ENCODE data around the gene IGF2BP3. TPM values are rescaled to one million over a fixed set of nuclear protein-coding genes. Genes with fewer than 3 reads are reported as not detected.
"Not testable (repeated sequence)": the region's sequence is repeated elsewhere in the genome, so short reads cannot be mapped to it uniquely, and the experiment has no call there.

IGF2BP3 gene
- polyA plus RNA-seq, 4 donors = 22.0 to 70.5 (median 64.0) TPM

DNA sequence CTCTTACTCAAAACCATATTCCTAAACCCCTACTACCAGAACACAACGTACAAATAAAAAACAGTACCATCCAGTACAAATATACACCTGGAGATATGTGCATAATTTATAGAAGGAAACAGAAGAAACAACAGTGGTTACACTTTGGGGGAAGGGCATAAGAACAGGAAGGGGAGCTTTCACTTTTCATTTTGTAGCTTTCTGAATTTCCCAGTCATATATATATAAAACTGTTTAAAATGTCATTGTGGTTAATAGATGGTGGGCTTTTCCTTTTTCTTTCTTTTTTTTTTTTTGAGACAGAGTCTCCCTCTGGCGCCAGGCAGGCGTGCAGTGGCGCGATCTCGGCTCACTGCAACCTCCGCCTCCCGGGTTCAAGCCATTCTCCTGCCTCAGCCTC lies 124.0 kb downstream of the IGF2BP3 start:
- no peak for DNase-seq (ENCODE audit: low read depth in 4 of 4, low spot score in 3 of 4)

DNA sequence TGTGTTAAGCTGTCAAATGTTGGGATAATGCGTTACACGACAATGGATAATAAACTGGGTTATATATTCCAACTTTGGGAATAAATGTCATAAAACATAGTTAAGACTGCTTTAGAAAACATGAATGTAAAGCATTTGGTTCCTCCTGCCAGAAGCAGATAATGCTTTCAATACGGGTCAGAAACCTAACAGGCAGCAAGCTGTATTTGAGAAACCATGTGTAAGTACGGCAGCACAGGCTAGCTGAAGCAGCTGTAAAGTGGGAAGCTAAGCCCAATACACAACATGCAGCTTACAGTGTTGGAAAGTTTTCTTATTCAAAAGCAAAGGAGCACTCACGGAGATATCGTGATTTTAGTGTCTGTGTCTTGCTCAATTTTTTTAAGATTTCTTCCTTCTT lies 124.7 kb downstream of the IGF2BP3 start:
- DNase-seq (ENCODE audit: low read depth in 4 of 4, low spot score in 3 of 4) = no peak

DNA sequence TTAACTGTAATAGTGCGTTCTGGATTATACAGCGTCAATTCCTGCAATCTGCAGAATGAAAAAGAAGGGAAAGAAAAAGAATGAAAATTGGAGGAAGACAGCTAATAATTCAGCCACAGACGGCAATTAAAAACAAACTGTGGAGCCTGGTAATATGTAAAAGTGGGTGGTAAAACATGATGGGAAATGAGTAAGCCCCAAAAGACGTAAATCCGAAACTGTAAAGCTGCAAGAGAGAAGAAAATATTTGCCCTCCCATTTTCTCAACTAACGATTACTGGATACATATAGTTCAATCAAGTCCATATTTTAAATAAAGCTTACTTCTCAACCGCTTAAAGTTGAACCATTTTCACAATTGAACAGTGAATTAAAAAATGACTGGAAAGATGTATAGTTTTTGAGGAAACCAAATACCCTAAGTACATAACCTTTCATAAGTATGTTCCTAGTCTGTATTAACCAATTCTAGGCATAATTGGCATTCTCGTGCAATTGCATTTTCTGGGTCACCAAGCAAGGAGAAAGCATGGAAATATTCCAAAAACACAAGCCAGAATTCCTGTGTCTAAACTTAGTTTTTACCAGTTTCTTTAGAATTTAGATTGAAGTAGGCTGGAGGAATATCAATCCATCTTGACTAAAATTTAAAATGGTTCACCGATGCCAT lies 126.3 kb downstream of the IGF2BP3 start:
- no peak for DNase-seq (ENCODE audit: low read depth in 4 of 4, low spot score in 3 of 4)

DNA sequence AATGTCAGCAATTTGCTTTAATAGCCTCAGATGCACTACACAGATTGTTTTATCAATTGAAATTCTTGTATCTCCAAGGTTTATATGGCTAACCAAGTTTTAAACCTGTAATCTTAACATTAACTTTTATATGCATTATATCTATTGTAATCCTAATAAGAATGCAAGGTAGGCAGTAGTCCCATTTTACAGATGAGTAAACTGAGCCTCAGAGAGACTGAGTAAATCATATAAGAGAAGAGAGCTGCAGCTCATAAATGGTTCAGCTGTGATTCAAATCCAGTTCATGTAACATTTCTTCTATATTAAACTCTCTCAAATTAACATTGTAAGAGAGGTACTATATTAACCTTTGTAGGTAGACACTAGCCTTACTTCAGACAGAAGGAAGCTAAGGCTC lies 127.2 kb downstream of the IGF2BP3 start:
- DNase-seq (ENCODE audit: low read depth in 4 of 4, low spot score in 3 of 4) = no peak

- no peak for DNase-seq (ENCODE audit: low read depth in 4 of 4, low spot score in 3 of 4)
Measured at GRCh38 chr7:23341846-23342598, 128.3 kb downstream of the IGF2BP3 start.

DNA sequence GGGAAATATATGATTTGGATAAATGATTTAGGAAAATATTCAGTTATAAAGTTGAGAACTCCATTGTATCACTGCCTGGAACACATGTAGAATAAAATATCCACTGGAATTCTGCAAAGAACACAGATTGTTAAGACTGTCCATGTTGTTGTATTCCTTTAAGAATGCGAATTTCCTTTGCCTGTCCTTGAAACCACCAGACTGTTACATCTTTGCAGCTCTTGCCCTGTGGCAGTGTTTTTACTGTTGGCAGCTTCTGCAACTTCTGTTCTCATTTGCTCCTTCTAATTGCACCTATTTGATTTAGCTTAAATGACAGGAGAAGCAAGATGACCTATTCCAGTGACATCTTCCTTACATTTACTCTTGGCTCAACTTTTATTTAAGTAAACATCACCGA lies 131.4 kb downstream of the IGF2BP3 start:
- DNase-seq (ENCODE audit: low read depth in 4 of 4, low spot score in 3 of 4) = no peak

DNA sequence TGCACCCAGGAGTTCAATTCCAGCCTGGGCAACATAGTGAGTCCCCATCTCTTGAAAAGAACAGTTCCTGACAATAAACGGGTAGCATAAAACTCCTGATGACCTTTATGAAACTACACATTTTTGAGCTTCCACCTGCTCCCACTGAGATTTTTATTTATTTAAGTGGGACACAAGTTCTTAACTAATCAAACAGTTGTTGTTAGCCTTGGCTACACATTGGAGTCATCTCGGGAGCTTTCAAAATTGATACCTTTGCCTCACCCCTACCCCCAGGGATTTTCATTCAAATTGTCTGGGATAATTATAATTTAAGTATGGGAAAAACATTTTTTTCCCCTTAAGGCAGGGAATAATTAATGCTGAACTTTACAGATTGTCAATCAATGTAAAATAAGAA lies 131.9 kb downstream of the IGF2BP3 start:
- no peak for DNase-seq (ENCODE audit: low read depth in 4 of 4, low spot score in 3 of 4)

- DNase-seq (ENCODE audit: low read depth in 4 of 4, low spot score in 3 of 4) = no peak
Measured at GRCh38 chr7:23337374-23337773, 132.9 kb downstream of the IGF2BP3 start.

- no peak for DNase-seq (ENCODE audit: low read depth in 4 of 4, low spot score in 3 of 4)
Measured at GRCh38 chr7:23336799-23337283, 133.4 kb downstream of the IGF2BP3 start.

GRCh38 chr7:23336086-23336485 lies 134.2 kb downstream of the IGF2BP3 start:
- no peak for DNase-seq (ENCODE audit: low read depth in 4 of 4, low spot score in 3 of 4)

- no peak for DNase-seq (ENCODE audit: low read depth in 4 of 4, low spot score in 3 of 4)
Measured at GRCh38 chr7:23335621-23336020, 134.7 kb downstream of the IGF2BP3 start.

- DNase-seq (ENCODE audit: low read depth in 4 of 4, low spot score in 3 of 4) = no peak
Measured at GRCh38 chr7:23335136-23335535, 135.2 kb downstream of the IGF2BP3 start.

DNA sequence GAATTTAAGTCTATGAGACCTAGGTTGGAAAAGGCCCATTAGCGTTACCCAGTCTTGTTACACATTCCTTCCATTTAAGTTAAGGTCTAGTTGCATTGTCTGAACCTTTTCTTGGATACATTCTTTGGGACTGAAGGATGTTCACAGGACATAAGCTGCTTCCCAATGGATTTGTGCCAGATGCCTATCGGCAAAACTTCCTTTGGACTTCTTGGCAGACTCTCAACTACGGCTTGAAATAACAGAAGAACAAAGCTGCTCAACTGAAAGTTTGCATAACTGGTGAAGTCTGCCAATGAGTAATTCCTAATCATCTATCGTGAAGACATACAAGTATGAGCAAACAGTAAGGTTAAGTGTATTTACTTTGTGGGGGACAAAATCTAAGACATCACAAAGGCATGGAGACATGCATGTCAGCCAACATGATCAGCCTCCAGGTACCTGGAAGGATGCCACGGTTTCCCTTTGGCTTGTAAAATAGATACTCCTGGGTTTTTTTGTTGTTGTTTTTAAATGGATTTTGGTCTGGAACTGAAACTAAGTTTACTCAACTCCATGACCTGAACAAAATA lies 135.7 kb downstream of the IGF2BP3 start:
- DNase-seq (ENCODE audit: low read depth in 4 of 4, low spot score in 3 of 4) = no peak

GRCh38 chr7:23333671-23334246 lies 136.5 kb downstream of the IGF2BP3 start:
- DNase-seq (ENCODE audit: low read depth in 4 of 4, low spot score in 3 of 4) = no peak

DNA sequence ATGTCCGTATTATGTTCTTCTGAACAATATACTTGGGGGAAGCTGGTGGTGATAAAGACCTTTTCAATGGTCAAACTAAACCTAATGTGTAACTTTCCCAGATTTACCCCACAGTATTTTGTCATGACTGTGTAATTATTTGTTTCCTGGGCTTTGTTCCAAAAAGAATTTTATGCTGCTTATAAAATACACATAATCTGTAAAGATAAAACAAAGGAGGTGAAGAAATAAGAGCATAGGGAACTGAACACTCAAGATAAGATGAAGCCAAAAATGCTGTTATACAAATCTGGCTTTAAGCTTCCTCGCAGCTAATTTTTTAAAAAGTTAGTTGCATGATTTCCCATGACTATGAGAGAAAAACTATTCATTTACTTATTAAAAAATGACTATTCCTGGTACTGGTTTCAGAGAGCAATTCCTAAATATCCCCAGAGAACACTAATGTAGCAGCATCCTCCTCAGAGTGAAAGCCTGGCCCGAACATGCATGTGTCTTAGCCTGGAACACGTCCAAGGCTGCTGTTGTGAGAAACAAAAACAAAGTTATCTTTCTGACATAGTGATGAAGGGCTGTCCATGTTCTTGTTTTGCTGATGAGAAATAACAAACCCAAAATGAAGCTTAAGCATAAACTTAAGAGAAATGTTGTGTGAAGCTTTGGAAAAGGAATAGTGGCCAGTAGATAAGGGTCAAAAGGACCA lies 137.2 kb downstream of the IGF2BP3 start:
- DNase-seq (ENCODE audit: low read depth in 4 of 4, low spot score in 3 of 4) = no peak

DNA sequence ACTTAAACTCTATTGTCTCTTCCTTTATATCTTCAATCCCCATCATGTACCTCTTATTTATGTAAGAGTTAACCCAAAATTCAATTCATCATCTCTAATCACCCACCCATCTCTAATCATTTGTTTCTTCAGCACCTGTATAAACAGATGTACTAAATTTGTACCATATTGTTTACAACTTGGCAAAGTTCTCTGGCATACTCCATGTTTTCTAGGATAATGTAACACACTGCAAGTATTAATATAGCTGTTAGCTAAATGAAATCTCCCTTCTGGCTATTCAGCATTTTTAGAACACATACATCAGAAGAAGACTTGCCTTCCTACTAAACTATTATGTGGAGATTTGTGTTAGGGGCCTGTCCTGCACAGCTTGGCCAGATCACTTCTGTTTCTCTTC lies 138.1 kb downstream of the IGF2BP3 start:
- DNase-seq (ENCODE audit: low read depth in 4 of 4, low spot score in 3 of 4) = no peak

- no peak for DNase-seq (ENCODE audit: low read depth in 4 of 4, low spot score in 3 of 4)
Measured at GRCh38 chr7:23331132-23331531, 139.2 kb downstream of the IGF2BP3 start.

DNA sequence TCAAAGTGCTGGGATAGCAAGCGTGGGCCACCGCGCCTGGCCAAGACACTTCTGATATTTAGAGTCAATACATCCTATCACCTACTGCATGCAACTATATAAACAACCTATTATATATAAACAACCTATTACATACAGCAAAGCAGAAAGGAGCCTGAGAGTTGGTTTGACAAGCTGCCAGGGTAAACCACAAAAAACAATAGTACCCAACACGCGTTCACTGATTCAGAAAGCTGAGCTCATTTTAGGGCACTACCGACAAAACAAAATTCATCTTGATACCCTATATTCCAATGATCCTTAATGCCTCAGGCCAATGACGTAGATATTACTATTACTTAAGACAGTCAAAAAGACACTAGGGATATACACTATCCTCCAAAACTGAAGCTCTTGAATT lies 154.9 kb downstream of the IGF2BP3 start:
- DNase-seq (ENCODE audit: low read depth in 4 of 4, low spot score in 3 of 4) = no peak

DNA sequence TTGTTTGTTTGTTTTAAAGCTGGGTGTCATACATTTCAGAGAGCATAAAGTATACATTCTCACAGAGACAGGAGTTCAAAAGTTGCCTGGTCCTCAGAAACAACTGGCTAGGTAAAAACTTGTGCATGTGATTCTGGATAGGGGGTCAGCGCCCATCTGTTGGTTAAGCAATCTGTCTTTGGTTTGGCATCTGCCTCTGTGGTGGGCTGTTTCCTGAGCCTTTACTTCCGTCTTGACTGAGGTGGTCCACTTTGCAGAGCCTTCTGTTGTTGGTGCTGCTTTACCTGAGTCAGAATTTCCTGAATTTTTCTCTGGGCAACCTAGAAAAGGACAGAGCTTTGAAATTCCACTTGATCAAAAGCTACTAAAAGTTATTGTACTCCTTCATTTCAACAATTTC lies 158.2 kb downstream of the IGF2BP3 start:
- not testable (repeated sequence) for DNase-seq (ENCODE audit: low read depth in 4 of 4, low spot score in 3 of 4)

GRCh38 chr7:23308754-23309153 lies 161.5 kb downstream of the IGF2BP3 start:
- DNase-seq (ENCODE audit: low read depth in 4 of 4, low spot score in 3 of 4) = no peak

Data from left renal pelvis (tissue), 4 donors.